ENCODE results near the gene METAP1D.
"Not testable (repeated sequence)": the region's sequence is repeated elsewhere in the genome, so short reads cannot be mapped to it uniquely, and the experiment has no call there.

Gene METAP1D

DNA sequence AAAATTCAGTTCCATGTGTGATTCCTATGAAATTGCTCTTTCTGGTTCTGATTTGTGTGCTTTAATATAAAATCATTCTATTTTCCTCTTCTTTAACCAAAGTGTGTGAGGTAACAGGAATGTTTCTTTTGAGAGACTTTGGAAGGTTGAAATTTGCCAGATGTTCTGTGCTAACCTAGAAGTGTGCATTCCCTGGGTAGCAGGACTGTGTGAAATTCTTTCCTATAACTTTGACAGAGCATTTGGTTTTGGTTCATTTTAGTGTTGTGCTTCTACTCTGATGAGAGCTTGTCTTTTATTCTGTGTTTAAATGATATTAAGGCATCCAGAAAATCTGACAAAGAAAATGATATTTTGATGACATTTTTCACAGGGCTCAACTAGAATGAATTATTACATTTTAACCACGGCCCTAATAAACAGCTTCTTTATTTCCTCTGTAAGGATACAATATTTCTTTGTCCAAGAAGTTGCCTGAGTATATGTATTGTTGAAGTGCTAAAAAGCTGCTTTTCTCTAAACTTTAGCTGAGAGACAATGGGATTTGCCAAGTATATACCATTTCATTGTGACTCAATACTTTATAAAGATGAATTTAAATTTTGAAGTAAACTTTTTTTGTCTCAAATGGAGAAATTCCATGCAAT lies 50.8 kb downstream of the METAP1D start:
- no peak for DNase-seq

DNA sequence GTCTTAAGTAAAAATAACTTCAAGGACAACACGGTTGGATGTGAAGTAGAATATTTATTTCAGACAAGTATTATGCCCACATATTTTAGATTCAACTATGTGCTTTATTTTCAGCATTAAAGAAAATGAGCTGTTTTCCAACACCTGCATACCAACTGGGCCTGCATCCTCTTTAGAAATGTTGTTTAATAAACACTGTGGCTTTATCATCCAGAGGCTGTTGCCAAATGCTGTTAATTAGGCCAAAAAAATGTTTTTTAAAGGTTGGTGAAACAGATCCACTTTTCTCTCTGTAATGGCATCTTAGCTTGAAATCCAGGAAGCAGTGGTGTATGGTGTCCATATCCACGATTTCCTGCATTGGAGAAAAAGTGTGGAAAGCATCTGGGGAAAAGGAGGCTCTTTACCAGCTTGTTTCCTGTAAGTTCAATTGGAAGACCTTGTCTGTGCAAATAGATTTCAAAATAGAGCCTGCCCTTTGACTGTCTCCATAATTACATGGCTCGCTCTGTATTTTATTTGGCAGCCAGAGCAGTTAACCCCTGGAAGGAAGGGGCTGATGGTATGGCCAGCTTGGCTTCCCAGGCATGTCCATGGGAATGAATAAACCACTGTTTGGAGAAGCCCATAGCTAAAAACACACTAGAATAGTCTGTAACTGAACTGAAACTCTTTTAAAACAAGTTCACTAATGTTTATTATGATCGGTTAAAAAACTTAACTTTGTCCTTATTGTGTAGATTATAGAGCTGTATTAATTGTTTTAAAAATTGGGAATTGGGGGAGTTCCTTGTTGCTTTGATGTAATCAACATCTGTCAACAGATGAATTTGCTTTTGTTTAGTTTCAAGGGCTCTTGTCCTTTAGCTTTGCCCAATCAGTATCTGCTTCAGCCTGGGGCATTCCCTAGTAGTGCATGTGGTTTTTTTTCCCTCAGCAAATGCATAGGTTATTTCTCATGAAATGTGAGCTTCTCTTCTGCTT lies 52.5 kb downstream of the METAP1D start:
- DNase-seq, result no peak

DNA sequence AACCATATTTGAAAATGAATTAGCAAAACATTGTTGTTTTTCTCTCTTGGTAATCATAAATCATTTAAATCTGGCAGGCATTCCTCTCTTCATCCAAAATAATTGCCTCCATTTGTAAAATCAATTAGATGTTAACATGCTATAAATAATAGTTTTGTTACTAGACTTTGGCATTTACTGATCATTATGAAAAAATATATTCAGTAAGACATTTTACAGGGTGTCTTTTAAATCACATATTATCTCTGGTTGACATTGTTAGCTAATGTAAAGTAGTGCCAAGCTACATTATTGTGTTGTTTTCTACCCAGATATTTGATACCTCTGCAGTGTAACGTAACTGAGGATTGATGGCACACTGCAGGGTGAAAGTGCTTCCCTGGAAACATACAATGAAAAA lies 53.7 kb downstream of the METAP1D start:
- no peak for DNase-seq

DNA sequence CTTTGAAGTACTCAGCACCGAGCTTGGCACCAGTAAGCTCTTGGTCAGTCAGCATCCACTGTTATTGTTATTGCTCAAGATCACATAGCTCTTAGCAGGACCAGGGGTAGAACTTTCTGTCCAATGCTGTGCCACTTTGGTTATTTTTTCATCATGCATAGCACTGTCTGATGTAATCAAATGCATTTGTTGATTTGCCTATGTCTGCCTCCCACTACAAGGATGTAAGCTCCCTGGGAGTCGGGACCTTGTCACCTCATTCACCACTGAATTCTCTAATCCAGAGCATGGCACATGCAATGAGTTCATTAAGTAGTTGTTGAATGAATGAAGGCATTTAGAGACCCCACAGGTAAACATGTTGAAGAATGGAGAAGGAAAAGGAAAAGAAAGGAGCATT lies 56.5 kb downstream of the METAP1D start:
- no peak for DNase-seq

DNA sequence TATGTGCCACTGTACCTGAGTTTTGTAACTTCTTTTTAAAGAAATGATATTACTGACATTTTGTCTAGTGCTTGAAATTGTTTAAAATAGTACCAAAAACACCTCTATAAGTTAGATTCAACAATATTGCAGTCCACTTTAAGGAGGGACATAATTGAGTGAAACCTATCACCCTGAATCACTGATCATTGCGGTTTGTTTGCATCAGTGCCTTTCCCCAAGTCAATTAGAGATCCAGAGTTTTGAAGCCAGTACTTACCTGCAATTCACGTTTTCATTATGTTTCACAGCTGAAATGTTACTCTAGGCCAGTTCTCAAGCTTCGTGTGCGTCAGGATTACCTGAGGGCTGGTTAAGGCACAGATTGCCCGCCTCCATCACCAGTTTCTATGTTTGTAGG lies 58.9 kb downstream of the METAP1D start:
- DNase-seq, result no peak

DNA sequence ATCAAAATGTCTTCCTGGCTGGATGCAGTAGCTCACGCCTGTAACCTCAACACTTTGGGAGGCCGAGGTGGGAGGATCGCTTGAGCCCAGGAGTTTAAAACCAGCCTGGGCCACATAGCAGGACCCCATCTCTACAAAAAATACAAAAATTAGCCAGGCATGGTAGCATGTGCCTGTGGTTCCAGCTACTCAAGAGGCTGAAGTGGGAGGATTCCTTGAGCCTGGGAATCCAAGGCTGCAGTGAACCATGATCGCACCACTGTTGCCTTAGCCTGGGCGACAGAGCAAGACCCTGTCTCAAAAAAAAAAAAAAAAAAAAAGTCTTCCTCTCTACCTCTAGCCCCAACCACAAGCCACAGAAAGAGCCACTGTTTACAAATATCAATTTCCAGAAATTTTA lies 60.4 kb downstream of the METAP1D start:
- DNase-seq, result not testable (repeated sequence)

DNA sequence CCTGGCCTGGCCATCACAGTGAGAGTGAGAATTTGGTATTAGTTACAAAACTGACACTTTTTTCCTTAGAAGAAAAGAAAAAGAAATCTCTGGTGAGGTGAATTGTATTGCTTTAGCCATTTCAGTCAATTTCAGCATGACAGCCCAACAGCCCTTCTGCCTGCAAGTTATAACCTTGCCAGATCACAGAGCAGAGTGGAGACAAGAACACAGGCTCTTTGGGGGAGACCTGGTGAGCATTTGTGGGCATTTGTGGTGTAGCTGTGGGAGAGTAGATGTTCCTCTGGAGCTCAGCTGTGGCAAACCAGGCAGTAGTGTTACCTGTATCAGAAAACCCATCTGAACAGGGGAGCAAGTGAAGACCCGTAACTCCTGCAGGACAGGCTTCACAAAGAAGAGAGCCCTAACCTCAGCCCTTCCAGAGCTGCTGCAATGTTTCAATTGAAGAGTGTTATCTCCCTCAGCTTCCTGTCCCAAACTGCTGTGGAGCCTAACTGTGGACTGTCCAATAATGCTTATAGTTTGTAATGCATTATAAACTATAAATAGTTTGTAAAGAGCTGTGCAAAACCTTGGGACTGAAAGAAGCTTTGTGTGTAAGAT lies 62.8 kb downstream of the METAP1D start:
- no peak for DNase-seq

DNA sequence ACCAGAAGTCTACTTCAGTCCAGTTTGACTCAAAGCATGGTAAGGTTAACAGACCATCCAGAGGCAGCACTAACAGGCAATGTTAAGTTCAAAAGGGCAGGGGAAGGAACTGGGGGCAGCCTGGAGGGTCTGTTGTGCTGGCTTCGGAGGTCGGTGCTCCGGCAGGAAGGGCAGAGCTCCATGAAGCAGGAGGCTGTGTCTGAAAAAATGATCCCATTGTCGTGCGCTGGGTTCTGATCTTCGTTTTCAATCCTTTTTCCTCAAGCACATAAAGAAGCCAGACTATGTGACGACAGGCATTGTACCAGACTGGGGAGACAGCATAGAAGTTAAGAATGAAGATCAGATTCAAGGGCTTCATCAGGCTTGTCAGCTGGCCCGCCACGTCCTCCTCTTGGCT lies 63.7 kb downstream of the METAP1D start:
- no peak for DNase-seq

DNA sequence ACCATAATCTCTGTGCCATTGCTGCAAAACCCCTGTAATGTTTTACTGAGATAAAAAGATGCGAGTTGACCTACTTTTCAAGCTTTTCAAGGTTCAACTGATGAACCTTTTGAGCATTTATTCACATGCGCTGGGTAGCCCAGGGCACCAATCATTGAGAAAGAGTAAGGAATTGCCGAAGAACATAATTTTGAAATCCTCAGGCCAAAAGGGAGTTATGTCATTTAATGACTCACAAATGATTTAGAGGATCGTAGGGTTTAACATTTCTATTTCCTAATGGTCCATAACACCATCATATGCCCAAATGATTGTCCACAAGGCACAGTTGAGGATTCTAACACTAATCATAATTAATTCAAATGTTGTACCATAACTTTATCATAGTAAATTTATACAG lies 65.4 kb downstream of the METAP1D start:
- DNase-seq, result no peak

DNA sequence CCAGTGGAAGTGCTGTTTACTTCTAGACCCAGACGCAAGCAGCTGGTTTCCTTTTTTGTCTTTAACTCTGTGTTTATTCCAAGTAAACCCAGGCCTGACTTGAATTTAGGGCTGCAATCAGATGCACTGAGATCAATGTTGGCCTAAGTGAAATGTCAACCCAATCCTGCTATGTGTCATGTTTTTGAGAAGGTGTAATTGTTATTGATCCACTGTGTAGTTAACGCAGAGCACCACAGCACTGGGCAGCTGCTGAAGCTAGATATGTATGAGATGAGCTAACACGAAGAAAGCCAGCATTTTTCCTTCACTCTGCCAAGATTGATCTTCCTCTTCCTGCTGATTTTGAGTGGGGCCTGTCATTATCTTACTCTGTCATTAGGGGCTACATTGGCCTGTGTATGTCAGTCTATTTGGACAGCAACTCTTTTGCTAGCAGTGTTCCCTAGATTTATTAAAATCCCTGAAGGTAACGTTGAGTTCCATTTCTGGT lies 66.7 kb downstream of the METAP1D start:
- no peak for DNase-seq

DNA sequence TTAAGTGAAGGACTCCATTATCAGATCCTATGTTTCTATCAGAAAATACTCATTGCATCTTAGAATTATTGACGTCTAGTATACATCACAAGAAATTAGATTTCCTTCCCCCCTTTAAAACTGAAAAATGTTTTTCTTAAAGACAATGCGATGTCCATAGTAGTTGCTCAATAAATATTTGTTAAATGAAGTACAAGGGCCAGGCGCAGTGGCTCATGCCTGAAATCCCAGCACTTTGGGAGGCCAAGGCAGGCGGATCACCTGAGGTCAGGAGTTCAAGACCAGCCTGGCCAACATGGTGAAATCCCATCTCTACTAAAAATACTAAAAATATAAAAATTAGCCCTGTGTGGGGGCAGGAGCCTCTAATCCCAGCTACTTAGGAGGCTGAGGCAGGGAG lies 68.2 kb downstream of the METAP1D start:
- DNase-seq, result not testable (repeated sequence)

DNA sequence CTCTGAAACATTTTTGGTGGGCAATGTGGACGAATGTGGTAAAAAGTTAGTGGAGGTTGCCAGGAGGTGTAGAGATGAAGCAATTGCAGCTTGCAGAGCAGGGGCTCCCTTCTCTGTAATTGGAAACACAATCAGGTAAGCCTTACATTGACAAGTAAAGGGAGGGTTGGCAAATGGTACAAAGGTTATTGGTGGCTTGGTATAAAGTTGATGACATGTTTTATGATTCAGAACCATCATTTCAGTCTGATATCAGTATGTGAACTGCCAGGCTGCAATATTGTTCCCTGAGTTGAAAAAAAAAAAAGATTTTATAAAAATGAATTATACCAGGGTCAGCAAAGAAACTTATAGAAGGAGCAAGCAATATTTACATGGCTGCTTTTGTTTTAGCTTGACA lies 71.2 kb downstream of the METAP1D start:
- no peak for DNase-seq

DNA sequence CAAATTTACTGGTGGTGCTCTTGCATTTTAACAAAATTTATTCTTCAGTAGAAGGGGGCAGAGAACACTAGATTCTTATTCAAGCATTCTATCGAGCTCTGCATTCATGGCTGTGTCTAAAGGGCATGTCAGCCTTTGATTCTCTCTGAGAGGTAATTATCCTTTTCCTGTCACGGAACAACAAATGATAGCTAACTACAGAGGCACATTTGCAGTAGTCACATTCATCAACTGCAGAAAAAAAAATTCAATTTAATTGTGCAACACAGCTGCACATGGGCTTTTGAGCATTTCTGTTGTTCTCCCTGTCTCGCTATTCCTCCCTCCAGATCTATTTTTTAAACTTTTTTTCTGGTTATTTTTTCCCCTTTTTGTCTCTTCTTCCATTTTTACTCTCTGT lies 72.5 kb downstream of the METAP1D start:
- no peak for DNase-seq

DNA sequence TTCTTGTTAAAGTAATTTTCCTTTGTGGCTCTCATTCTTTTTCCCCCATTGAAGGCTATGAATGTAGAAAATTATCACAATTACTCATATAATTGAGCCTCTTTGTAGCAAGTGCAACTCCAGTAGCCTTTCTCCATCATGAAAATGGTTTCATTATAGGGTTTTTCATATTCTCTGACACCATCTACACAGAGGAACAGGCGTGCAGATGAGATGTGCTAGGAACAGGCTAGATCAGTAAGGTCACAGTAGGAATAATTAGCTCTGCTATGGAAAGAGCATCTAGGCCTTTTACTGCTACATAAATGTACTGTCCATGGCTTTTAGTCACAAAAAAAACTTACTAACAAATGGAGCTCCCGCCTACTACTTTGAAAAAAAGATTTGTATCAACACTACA lies 73.0 kb downstream of the METAP1D start:
- no peak for DNase-seq

DNA sequence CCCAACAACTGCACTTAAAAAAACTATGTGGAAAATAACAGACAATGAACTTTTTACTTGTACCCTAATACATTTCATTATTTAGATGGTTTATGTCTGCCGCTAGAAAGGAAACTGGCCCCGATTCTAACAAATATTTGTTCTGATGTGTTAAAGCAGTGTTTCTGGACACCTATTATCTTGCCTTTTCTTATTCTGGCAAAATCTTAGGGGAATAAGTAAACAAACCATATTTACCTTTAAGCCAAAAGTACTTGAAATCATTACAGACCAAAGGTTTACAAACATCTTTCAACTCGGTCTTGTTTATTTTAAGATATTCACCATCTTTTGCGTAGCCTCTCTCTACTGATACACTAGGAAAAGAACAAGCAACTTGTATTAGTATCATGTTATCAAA lies 73.8 kb downstream of the METAP1D start:
- no peak for DNase-seq

DNA sequence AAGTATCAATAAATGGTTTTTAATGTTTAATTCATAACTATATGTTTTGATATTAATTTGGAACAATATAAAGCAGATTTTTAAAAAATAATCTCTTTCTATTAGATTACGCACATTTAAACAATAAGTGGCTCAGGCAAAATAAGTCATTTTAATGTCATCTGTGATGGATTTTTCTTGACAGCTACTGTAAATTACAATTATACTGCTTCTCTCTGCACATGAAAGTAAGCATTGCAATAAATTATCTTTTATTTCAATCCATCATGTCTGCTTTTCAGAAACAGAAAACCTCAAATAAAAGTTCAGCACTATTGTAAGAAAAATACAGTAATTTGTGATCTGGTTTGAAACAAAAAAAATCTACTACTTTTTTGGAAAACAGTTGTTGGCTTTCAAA lies 74.5 kb downstream of the METAP1D start:
- DNase-seq, result no peak

DNA sequence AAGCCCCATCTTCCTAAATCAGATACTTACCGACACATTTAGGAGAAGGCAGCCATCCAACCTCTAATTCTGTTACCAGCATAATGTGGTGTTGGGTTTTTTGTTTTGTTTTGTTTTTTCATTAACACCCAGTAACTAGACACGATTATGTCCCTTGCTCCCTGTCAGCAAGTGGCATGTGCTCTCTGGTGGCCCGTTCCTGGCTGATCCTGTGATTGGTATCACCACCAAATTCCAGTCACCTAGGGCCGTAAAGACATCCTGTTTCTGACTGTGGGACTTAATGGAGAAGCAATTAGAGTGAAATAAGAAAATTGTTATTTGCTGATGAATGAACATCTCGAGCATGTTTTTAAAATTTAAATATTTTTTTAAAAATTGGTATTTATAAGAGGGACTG lies 79.7 kb downstream of the METAP1D start:
- DNase-seq, result no peak

DNA sequence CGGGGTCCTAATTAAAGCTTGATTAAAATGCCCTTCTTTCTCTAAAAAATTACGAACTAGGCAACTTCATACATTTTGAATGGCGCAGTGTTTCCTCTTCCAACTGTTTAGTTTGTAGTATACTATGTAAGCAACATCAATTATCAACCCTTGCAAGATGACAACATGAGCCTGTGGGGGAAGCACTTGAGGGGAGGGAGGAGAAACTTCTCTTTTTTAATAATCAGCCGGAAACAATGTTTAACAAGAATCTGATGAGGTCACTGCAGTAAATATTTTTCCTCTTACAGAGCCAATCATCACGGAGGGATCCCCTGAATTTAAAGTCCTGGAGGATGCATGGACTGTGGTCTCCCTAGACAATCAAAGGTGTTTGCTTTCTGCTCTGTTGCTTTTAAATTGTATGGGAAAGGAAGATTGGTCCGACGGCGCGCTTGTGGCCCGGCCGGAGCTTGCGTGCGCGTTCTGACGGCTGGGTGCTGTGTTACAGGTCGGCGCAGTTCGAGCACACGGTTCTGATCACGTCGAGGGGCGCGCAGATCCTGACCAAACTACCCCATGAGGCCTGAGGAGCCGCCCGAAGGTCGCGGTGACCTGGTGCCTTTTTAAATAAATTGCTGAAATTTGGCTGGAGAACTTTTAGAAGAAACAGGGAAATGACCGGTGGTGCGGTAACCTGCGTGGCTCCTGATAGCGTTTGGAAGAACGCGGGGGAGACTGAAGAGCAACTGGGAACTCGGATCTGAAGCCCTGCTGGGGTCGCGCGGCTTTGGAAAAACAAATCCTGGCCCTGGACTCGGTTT lies 80.3 kb downstream of the METAP1D start:
- DNase-seq, result no peak

DNA sequence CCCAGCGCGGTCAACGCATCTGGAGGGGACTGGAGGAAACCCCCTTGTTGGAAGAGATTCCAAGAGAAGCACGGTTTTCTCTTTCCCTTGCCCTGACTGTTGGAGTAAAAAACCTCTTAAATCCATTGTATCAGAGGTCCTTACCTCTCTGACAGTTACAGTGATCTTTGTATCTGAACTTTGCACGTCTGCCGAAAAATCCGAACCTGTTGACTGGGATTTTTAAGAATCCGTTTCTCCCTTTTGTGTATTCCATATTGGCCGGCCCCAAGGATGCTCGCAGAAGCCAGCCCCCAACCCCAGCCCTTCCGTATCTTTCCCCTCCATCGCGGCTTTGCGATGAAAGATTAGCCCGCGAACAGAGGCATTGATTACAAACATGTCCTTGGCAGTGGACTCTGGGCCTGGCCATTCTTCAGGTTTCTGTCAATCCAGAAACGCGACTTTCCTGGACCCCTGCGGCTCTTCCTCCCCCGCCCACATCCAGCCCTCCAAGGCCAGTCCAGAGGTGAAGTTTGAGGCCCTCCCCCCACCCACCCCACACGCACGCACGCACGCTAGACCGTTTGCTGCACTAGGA lies 81.0 kb downstream of the METAP1D start:
- no peak for DNase-seq

DNA sequence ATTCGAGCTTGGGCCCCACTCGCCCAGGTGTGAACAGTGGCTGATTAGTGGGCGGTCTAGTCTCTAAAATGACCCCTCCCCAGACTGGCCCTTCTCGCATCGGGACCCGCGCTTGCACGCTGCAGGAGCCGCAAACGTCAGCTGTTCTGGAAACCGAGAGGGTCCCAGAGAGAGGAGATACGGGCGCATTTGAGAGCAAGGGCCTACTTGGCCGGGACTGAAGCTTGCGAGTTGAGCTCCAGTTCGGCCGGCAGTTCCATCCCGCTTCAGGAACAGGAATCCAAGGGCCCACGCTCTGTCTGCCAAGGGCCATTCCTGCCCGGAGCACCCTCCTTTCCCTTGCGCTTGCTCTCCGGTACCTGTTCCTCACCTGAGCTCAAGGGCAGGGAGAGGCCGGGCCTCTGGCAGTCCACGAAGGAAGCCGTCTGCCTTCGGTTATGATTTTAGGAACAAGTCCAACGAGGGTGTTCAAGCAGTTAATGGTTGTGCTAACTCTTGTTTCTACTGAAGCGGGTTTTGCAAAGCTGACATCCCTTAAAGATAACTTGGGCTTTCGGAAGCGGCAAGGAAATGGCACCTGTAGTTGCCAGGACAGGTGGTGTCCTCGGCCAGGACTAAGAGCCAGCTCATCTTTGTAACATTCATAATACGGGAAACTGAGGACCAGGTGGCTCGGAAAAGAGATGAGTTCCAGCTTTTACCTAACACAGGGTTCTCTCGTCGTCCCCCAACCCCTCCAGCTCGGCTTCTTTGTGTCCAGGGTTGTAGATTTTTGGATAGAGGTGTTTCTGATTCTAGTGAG lies 81.7 kb downstream of the METAP1D start:
- no peak for DNase-seq

DNA sequence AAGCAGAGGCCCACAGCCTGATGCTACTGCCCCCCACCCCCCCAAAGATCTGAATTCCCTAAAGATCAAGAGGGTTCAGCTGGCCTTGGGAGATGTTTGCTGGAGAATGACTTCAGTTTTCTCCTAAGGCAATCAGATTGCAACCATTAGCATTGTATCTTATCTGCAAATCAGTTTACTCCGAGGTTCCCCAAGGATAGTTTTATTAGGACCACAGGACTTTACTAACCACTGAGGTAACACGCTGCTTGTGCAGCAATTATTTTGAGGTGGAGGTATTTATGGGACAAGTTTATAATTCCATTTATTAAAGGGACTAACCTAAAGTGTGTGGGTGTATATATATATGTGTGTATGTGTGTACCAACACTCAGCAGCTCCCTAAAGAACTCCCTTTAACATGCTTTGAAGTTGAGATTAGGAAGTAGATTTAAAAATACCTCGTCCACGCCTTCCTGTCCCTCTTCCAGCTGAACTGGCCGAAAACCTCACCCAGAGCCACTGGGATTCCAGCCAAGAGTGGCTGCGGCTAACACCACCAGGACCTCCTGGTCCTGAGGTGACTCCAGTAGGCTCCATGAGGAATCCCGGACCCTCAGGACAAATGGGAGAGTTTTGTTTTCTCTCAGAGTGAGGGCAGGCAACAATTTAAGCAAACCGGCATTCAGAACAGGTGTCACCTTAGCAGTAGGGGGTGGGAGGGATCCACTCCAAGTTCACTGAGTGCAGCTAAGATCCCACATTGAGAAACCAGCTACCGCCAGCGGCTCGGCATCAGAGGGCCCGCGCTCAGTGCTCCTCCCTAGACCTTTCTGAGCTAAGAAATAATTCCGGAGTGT lies 82.6 kb downstream of the METAP1D start:
- DNase-seq, result no peak

Data from stimulated activated naive CD4-positive, alpha-beta T cell treated with Interleukin-2 at 50 U/mL for 16 hours (primary cell).